Uterus (tissue), 2 donors: ENCODE measurements around the gene HOXD4.
A peak's percentile ranks its signal among the peaks of the same experiment; 100 is the strongest.

Source experiments
- POLR2A ChIP-seq, 2 donors: fragments of 450-650 bp; IDR thresholded peaks; one replicate each; pipeline ENCODE4 v1.6.1; 2016; ENCODE audit warnings: antibody characterized with exemption in 2 of 2, mild to moderate bottlenecking in 1 of 2, moderate library complexity in 1 of 2
- TF ChIP-seq, protein P1 (sequence below), 4 experiments: fragments of 200-600 bp in 2 of 4; fragments of 450-650 bp in 2 of 4; sonication (generic) in 2 of 4; IDR thresholded peaks; one replicate each; pipeline ENCODE4 v1.5.1; 2016 to 2019; ENCODE audit warnings: antibody characterized with exemption in 4 of 4, mild to moderate bottlenecking in 2 of 4, moderate library complexity in 1 of 4

DNA sequence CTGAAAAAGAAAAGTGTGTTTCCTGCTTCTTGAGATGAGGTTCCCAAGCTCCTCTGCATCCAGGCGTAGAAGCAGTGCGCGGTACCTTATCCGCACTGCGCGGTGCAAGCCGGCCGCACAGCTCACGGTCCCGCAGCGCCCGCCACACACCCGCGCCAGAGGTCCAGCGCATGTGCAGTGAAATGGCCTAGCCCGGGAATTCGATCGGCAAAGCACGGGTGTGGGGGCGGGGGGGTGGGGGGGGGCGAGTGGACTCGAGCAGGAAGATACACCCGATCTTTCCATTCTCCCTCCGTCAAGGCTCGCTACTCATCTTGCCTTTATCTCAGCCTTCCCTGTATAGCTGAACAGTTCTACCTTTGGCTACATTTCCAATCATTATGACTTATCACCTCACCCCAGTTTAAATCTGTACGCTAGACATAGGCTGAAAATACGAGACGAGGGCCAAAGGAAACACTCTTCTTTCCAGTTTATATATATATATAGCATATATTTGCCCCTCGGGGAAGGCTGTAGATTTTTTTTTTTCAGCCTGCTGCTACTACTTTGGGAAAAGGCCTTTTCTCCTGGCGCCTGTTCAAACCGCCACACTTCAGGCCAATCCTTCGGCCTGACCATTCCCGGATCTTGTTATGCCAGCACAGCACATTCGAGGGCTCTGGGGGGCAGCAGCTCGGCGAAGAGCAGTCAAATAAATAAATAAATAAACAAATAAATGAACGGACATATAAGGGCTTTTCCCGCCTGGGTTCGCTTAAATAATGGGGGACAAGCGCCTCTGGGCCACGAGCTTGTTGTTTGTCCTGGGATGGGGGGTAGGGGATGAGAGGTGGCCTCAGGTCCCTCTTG is 11.5 kb upstream of the HOXD4 start:
- TF ChIP-seq, protein P1, sequence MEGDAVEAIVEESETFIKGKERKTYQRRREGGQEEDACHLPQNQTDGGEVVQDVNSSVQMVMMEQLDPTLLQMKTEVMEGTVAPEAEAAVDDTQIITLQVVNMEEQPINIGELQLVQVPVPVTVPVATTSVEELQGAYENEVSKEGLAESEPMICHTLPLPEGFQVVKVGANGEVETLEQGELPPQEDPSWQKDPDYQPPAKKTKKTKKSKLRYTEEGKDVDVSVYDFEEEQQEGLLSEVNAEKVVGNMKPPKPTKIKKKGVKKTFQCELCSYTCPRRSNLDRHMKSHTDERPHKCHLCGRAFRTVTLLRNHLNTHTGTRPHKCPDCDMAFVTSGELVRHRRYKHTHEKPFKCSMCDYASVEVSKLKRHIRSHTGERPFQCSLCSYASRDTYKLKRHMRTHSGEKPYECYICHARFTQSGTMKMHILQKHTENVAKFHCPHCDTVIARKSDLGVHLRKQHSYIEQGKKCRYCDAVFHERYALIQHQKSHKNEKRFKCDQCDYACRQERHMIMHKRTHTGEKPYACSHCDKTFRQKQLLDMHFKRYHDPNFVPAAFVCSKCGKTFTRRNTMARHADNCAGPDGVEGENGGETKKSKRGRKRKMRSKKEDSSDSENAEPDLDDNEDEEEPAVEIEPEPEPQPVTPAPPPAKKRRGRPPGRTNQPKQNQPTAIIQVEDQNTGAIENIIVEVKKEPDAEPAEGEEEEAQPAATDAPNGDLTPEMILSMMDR (IDR thresholded peaks at IDR 0.05) = no peak
- peak in 1 of 2 donors; percentile 23 for TF ChIP-seq POLR2A (IDR thresholded peaks at IDR 0.05)
